ENCODE measurements around the gene NME1.

The NME1 gene

DNA sequence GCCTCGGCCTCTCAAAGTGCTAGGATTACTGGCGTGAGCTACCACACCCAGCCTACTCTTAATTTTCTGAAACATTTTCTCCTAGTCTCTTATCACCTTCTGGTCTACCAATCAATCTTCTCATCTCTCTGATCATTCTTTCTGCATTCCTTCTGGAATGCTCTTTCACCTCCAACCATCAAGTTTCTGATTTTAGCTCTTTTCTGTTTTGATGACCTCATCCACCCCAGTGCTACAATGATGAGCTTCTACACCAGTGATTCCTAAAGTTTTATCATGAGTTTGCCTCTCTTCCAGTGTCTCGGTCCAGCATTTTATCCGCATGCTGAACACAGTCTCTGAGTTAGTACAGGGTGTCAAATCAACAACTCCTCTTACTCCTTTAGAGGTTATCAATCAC, 44.4 kb downstream of the NME1 start:
- DNase-seq, result no peak

DNA sequence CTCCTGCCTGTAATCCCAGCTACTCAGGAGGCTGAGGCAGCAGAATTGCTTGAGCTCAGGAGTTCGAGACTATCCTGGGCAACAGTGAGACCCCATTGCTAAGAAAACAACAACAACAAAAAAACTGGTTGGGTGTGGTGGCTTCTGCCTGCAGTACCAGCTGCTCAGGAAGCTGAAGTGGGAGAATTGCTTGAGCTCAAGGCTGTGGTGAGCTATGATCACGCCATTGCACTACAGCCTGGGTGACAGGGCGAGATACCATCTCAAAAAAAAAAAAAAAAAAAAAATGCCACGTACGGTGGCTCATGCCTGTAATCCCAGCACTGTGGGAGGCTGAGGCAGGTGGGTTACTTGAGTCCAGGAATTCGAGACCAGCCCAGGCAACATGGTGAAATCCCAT, 46.9 kb downstream of the NME1 start:
- DNase-seq, result no peak

DNA sequence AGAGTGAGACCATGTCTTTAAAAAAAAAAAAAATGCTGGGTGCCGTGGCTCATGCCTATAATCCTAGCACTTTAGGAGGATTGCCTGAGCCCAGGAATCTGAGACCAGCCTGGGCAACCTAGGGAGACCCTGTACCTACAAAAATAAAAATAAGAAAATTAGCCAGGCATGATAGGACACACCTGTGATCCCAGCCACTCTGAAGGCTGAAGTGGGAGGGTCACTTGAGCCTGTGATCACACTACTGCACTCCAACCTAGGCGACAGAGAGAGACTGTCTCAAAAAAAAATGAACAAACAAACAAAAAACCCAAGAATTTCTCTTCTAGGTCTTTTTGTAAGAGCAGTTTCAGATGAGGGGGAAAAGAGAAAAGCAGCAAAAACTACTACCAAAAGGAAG, 47.5 kb downstream of the NME1 start:
- no peak for DNase-seq

DNA sequence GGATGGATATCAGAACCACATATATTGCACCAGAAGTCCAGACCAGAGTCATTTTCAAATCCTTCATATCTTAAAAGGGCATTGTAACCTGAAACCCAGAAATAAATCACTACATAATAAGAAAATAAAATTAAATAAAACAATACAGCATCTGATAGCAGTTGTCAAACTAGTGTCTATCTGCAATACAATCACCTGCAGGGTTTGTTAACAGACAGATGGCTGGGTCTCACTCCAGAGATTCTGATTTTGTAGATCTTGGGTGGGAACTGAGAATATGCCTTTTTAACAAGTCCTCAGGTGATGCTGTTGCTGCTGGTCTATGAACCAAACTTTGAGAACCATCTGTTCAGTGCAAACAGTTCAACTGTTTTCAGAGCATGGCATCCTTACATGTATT, 50.5 kb downstream of the NME1 start:
- DNase-seq, result no peak

Measured in activated T-cell treated with anti-CD3 and anti-CD28 coated beads, Interleukin-2, amount 50 U/mL, for 48 hours (primary cell).